Dendritic cell treated with granulocyte-macrophage colony-stimulating factor and Interleukin-4, amounts not matched to agents 40 ng/mL and 50 ng/mL, for 4 days (primary cell): ENCODE data around the gene CFH.
"Not testable (repeated sequence)": the region's sequence is repeated elsewhere in the genome, so short reads cannot be mapped to it uniquely, and the experiment has no call there.

Experiments
- H3K27ac Mint-ChIP-seq: one replicate; pipeline ENCODE4 v1.8.0; 2022; ENCODE audit warnings: mild to moderate bottlenecking, mixed read lengths
- H3K27me3 Mint-ChIP-seq: one replicate; pipeline ENCODE4 v1.8.0; 2022; ENCODE audit warnings: mild to moderate bottlenecking, mixed read lengths
- H3K36me3 Mint-ChIP-seq: one replicate; pipeline ENCODE4 v1.8.0; 2022; ENCODE audit warnings: low read depth, mixed read lengths
- H3K4me1 Mint-ChIP-seq: one replicate; pipeline ENCODE4 v1.8.0; 2022; ENCODE audit warnings: low read depth, mixed read lengths
- H3K4me3 Mint-ChIP-seq: one replicate; pipeline ENCODE4 v1.8.0; 2022; ENCODE audit warnings: mild to moderate bottlenecking, moderate library complexity, mixed read lengths
- H3K9me3 Mint-ChIP-seq: one replicate; pipeline ENCODE4 v1.8.0; 2022; ENCODE audit warnings: mixed read lengths
- intact Hi-C: fragments of 100-400 bp; cut with micrococcal nuclease; formaldehyde crosslinking; loops from one replicate; pipeline ENCODE4 v1.15.0; 2022

CFH gene

GRCh38 chr1:196738730-196739129 is 86.9 kb downstream of the CFH start:
- no peaks in the 10 kb centered on the region for H3K27me3 Mint-ChIP-seq
- no peak overlapping the region for H3K27ac Mint-ChIP-seq
- no peaks in the 10 kb centered on the region for H3K4me1 Mint-ChIP-seq
- intact Hi-C loops, result no loop called here
- peaks cover 43% of the 10 kb centered on the region for H3K9me3 Mint-ChIP-seq
- H3K4me3 Mint-ChIP-seq, result no peak overlapping the region
- H3K36me3 Mint-ChIP-seq, result no peaks in the 10 kb centered on the region

GRCh38 chr1:196743244-196743643 is 91.4 kb downstream of the CFH start:
- intact Hi-C loops, H3K36me3 Mint-ChIP-seq, H3K27me3 Mint-ChIP-seq, H3K27ac Mint-ChIP-seq, H3K4me3 Mint-ChIP-seq, H3K4me1 Mint-ChIP-seq: not testable (repeated sequence)
- peaks cover 21% of the 10 kb centered on the region for H3K9me3 Mint-ChIP-seq

- H3K36me3 Mint-ChIP-seq, intact Hi-C loops, H3K27me3 Mint-ChIP-seq, H3K27ac Mint-ChIP-seq, H3K4me1 Mint-ChIP-seq, H3K9me3 Mint-ChIP-seq, H3K4me3 Mint-ChIP-seq: not testable (repeated sequence)
These were observed 113.3 kb downstream of the CFH start for GRCh38 chr1:196765019-196765740.

- H3K9me3 Mint-ChIP-seq, H3K27ac Mint-ChIP-seq, H3K27me3 Mint-ChIP-seq, intact Hi-C loops, H3K4me3 Mint-ChIP-seq, H3K36me3 Mint-ChIP-seq, H3K4me1 Mint-ChIP-seq: not testable (repeated sequence)
These were observed 118.0 kb downstream of the CFH start for GRCh38 chr1:196769823-196770222.

- intact Hi-C loops, result no loop called here
- no peaks in the 10 kb centered on the region for H3K27me3 Mint-ChIP-seq
- H3K4me3 Mint-ChIP-seq, result no peak overlapping the region
- H3K27ac Mint-ChIP-seq, result no peak overlapping the region
- H3K36me3 Mint-ChIP-seq, result no peaks in the 10 kb centered on the region
- H3K9me3 Mint-ChIP-seq, result peaks cover 5% of the 10 kb centered on the region
- H3K4me1 Mint-ChIP-seq, result no peaks in the 10 kb centered on the region
These were observed 121.9 kb downstream of the CFH start for GRCh38 chr1:196773713-196774112.

GRCh38 chr1:196774175-196774574 is 122.3 kb downstream of the CFH start:
- H3K4me1 Mint-ChIP-seq, result no peaks in the 10 kb centered on the region
- no peak overlapping the region for H3K4me3 Mint-ChIP-seq
- H3K36me3 Mint-ChIP-seq, result no peaks in the 10 kb centered on the region
- no peaks in the 10 kb centered on the region for H3K27me3 Mint-ChIP-seq
- H3K9me3 Mint-ChIP-seq, result peaks cover 5% of the 10 kb centered on the region
- intact Hi-C loops, result no loop called here
- no peak overlapping the region for H3K27ac Mint-ChIP-seq

GRCh38 chr1:196774603-196775002 is 122.8 kb downstream of the CFH start, which contains the start of gene CFHR3:
CFHR3 (plus strand) TSS chr1:196774840; CDS start chr1:196774887, 47 bp downstream.
- H3K27ac Mint-ChIP-seq, result no peak within 1 kb of the TSS
- intact Hi-C loops, result no loop called here
- no peaks in the 10 kb centered on the region for H3K4me1 Mint-ChIP-seq
- no peaks in the 10 kb centered on the region for H3K27me3 Mint-ChIP-seq
- no peak within 1 kb of the TSS for H3K4me3 Mint-ChIP-seq
- no peaks in the 10 kb centered on the region for H3K36me3 Mint-ChIP-seq
- peaks cover 5% of the 10 kb centered on the region for H3K9me3 Mint-ChIP-seq

- H3K9me3 Mint-ChIP-seq, result peaks cover 5% of the 10 kb centered on the region
- H3K27me3 Mint-ChIP-seq, result no peaks in the 10 kb centered on the region
- H3K36me3 Mint-ChIP-seq, result no peaks in the 10 kb centered on the region
- H3K27ac Mint-ChIP-seq, result no peak overlapping the region
- H3K4me3 Mint-ChIP-seq, result no peak overlapping the region
- no peaks in the 10 kb centered on the region for H3K4me1 Mint-ChIP-seq
- intact Hi-C loops, result no loop called here
These were observed 125.8 kb downstream of the CFH start for GRCh38 chr1:196777603-196778002.

GRCh38 chr1:196779093-196779492 is 127.2 kb downstream of the CFH start:
- intact Hi-C loops, result no loop called here
- Mint-ChIP-seq H3K9me3 (peaks cover 5% of the 10 kb centered on the region), H3K4me1 (no peaks in the 10 kb centered on the region), H3K36me3 (no peaks in the 10 kb centered on the region), H3K27me3 (no peaks in the 10 kb centered on the region), H3K27ac (no peak overlapping the region), H3K4me3 (no peak overlapping the region)

- not testable (repeated sequence) for H3K9me3 Mint-ChIP-seq, H3K27me3 Mint-ChIP-seq
These were observed 139.4 kb downstream of the CFH start for GRCh38 chr1:196791252-196791651.

GRCh38 chr1:196794103-196794502 is 142.3 kb downstream of the CFH start:
- H3K27me3 Mint-ChIP-seq, H3K9me3 Mint-ChIP-seq, H3K4me1 Mint-ChIP-seq, intact Hi-C loops, H3K36me3 Mint-ChIP-seq, H3K27ac Mint-ChIP-seq, H3K4me3 Mint-ChIP-seq: not testable (repeated sequence)

More at GRCh38 chr1:196791252-196791651, 139.4 kb downstream of the CFH start:
- H3K4me1 Mint-ChIP-seq, H3K4me3 Mint-ChIP-seq, H3K36me3 Mint-ChIP-seq, intact Hi-C loops, H3K27ac Mint-ChIP-seq: not testable (repeated sequence)
